Measurements from ENCODE around the gene HCN4. TPM values are rescaled to one million over a fixed set of nuclear protein-coding genes. Genes with fewer than 3 reads are reported as not detected.

HCN4 gene
- total RNA-seq, 1 donor from 2014 or later, result 1.4 TPM

DNA sequence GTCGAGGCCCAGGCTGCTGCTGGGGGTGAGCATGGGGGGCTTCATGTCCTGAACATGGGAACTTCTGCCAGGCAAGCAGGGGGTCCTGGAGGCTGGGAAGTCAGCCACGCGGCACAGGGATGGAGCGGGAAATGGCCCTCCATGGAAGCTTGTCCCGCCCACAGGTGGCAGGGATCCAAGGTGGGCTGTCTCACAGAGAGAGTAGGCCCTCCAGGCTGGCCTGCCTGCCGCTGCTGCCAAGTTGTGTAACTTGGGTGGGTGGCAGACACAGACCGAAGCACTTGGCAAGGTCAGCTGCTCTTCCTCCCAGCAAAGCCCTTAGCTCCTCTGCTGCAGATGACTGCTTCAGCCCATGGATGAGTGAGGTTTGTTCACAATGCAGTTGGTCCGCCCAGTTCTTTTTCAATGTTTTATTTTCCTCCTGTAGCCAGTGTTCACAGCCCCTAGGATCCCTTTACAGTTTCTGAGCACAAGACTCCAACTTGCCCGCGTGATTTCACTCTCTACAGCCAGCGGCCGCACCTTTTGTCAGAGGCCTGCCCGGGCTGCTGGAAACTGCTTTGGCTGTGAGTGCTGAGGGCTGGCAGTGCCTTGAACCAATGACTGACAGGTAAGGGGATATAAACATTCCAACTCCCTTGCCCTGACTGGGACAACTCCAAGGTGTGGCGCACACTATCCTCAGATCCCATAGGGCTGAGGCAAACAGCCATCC, 26.7 kb downstream of the HCN4 start:
- DNase-seq (ENCODE audit: low read depth), result no peak
- TF ChIP-seq, protein P1, sequence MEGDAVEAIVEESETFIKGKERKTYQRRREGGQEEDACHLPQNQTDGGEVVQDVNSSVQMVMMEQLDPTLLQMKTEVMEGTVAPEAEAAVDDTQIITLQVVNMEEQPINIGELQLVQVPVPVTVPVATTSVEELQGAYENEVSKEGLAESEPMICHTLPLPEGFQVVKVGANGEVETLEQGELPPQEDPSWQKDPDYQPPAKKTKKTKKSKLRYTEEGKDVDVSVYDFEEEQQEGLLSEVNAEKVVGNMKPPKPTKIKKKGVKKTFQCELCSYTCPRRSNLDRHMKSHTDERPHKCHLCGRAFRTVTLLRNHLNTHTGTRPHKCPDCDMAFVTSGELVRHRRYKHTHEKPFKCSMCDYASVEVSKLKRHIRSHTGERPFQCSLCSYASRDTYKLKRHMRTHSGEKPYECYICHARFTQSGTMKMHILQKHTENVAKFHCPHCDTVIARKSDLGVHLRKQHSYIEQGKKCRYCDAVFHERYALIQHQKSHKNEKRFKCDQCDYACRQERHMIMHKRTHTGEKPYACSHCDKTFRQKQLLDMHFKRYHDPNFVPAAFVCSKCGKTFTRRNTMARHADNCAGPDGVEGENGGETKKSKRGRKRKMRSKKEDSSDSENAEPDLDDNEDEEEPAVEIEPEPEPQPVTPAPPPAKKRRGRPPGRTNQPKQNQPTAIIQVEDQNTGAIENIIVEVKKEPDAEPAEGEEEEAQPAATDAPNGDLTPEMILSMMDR (IDR thresholded peaks at IDR 0.05; ENCODE audit: insufficient read depth, low read length, poor library complexity, severe bottlenecking), result no peak
- Histone ChIP-seq H3K36me3 (ENCODE audit: control insufficient read depth, insufficient read depth, low read length) (no peaks in the 10 kb centered on the region), H3K4me3 (ENCODE audit: low read depth, low read length) (no peak overlapping the region), H3K27me3 (ENCODE audit: control insufficient read depth, insufficient read depth, low read length) (peaks cover 2% of the 10 kb centered on the region)

DNA sequence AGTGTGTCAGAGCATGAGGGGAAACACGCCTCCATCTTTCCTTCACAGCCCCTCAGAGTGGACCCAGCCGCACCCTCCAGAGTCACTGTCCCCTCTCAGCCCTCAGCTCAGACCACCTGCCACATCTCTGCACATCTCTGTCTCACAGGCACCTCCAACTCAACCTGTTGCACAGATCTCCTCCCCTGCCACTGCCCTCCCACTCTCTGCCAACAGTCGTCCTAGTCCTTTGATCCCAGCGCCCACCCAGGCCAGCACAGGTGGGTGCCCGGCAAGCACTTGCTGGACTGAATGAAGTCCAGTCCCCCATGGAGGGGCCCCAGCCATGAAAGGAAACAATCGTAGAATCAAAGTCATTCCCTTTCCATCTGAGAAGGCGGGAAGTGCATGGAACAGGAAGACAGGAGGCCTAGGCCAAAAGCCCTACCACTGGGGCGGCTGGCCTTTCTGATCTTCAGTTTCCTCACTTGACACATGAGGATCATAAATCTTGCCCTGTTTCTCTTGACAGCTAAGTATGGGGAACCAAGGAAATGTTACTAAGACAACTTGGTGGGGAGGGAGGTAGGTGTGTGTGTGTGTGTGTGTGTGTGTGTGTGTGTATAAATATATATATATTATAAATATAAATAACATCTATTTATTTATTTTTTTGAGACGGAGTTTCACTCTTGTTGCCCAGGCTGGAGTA, 28.1 kb downstream of the HCN4 start:
- no peaks in the 10 kb centered on the region for H3K36me3 ChIP-seq (ENCODE audit: control insufficient read depth, insufficient read depth, low read length)
- H3K27me3 ChIP-seq (ENCODE audit: control insufficient read depth, insufficient read depth, low read length), result no peaks in the 10 kb centered on the region
- DNase-seq (ENCODE audit: low read depth), result no peak
- no peak overlapping the region for H3K4me3 ChIP-seq (ENCODE audit: low read depth, low read length)
- TF ChIP-seq, protein P1 (IDR thresholded peaks at IDR 0.05; ENCODE audit: insufficient read depth, low read length, poor library complexity, severe bottlenecking), result no peak

DNA sequence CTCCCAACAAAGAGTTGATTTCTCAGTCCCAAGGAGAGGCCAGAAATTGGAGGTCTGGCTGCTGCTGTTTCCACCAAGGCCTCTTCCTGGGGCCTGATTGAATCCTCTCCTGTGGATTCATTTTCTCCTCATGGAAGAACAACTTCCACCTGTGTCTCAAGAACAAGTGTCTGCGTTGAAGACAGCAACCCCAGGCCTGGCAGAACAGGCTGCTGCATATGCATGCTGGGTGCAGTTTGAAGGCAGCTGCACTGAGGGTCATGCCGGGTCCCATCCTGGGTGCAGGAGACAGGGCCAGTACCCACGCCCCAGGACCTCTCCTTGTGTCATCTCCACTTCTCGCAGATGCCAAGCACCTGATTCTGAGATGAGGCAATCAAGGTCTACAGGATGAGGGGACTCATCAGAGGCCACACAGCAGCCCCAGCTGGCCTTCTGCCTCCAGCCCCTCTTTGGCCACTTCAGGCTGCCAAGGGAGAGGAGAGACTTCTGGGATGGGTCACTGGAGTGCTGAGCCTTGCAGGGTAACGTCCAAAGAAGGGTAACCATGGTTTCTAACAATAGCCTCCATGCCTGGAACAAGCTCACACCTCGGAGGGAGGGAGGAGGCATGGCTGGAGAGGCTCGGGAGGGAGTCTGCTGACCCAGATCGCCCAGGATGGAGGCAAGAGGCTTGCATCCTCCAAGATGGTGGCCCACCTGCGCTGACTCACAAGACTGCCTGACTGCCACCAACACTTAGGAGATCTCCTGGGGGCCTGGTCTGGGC, 30.0 kb downstream of the HCN4 start:
- no peak for DNase-seq (ENCODE audit: low read depth)
- Histone ChIP-seq H3K4me3 (ENCODE audit: low read depth, low read length) (no peak overlapping the region), H3K36me3 (ENCODE audit: control insufficient read depth, insufficient read depth, low read length) (no peaks in the 10 kb centered on the region), H3K27me3 (ENCODE audit: control insufficient read depth, insufficient read depth, low read length) (no peaks in the 10 kb centered on the region)
- TF ChIP-seq, protein P1 (IDR thresholded peaks at IDR 0.05; ENCODE audit: insufficient read depth, low read length, poor library complexity, severe bottlenecking), result no peak

DNA sequence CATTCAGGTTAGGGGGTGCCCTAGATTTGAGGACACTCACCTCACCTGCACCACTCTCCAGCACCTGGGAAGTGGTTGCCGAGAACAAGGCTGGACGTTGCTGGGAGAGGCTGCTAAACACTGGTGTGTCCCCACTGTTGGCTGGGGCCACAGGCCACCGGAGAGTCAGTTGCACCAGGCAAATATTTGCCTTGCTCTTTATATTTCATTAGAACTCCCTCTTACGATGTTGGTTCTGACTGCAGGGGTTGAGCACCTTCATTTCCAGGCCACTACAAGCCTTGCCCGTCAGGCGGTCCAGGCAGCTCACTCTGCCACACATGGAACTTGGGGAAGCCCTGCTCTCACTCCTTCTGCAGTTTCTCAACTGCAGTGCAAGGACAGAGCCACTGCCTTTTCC, 30.7 kb downstream of the HCN4 start:
- TF ChIP-seq, protein P1 (IDR thresholded peaks at IDR 0.05; ENCODE audit: insufficient read depth, low read length, poor library complexity, severe bottlenecking), result no peak
- no peak overlapping the region for H3K4me3 ChIP-seq (ENCODE audit: low read depth, low read length)
- H3K36me3 ChIP-seq (ENCODE audit: control insufficient read depth, insufficient read depth, low read length), result no peaks in the 10 kb centered on the region
- no peak for DNase-seq (ENCODE audit: low read depth)
- H3K27me3 ChIP-seq (ENCODE audit: control insufficient read depth, insufficient read depth, low read length), result no peaks in the 10 kb centered on the region

DNA sequence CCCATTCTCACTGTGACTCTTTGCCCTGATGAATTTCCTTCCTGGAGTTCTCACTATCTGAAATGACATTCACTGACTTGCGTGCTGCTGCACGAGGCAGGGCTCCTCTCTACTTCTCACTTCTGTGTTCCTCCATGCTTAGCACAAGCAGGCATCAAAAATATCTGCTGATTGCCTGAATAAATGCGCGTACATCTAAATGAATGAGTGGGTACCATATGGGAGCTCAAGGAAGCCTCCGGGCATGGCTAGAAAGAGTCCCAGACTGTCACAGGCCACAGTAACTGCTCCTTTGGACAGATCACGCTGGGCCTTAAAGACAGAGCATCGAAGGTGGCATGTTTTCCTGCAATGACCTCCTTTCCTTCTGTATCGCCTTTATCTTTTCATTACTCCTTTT, 31.6 kb downstream of the HCN4 start:
- Histone ChIP-seq H3K36me3 (ENCODE audit: control insufficient read depth, insufficient read depth, low read length) (no peaks in the 10 kb centered on the region), H3K27me3 (ENCODE audit: control insufficient read depth, insufficient read depth, low read length) (no peaks in the 10 kb centered on the region), H3K4me3 (ENCODE audit: low read depth, low read length) (no peak overlapping the region)
- DNase-seq (ENCODE audit: low read depth), result no peak
- TF ChIP-seq, protein P1 (IDR thresholded peaks at IDR 0.05; ENCODE audit: insufficient read depth, low read length, poor library complexity, severe bottlenecking), result no peak

Measured in kidney epithelial cell (primary cell).